GM21447 (cell line): ENCODE data around the gene TSPO.

Experiments
- ATAC-seq: cut with Tn5 transposase; IDR thresholded peaks from one replicate; pipeline ENCODE4 v1.9.1; 2021; ENCODE audit not compliant: unreplicated experiment

TSPO gene

GRCh38 chr22:43157874-43158546 lies 6.7 kb downstream of the TSPO start:
- ATAC-seq, result no peak

- ATAC-seq, result no peak
These were observed 7.6 kb downstream of the TSPO start for GRCh38 chr22:43158778-43159483.

- no peak for ATAC-seq
These were observed 8.3 kb downstream of the TSPO start for GRCh38 chr22:43159484-43160178.

GRCh38 chr22:43160497-43161126 lies 9.3 kb downstream of the TSPO start:
- no peak for ATAC-seq

GRCh38 chr22:43162412-43163150 lies 11.2 kb downstream of the TSPO start:
- no peak for ATAC-seq

- no peak for ATAC-seq
These were observed 12.0 kb downstream of the TSPO start for GRCh38 chr22:43163241-43163795.

- no peak for ATAC-seq
These were observed 13.3 kb downstream of the TSPO start for GRCh38 chr22:43164636-43165035.

GRCh38 chr22:43166132-43166930 lies 15.0 kb downstream of the TSPO start:
- no peak for ATAC-seq

- no peak for ATAC-seq
These were observed 15.7 kb downstream of the TSPO start for GRCh38 chr22:43167001-43167589.

- no peak for ATAC-seq
These were observed 17.3 kb downstream of the TSPO start for GRCh38 chr22:43168471-43169309.

GRCh38 chr22:43169310-43170130 lies 18.2 kb downstream of the TSPO start:
- ATAC-seq, result no peak

GRCh38 chr22:43170131-43170480 lies 18.7 kb downstream of the TSPO start:
- no peak for ATAC-seq

- ATAC-seq, result no peak
These were observed 19.7 kb downstream of the TSPO start for GRCh38 chr22:43171019-43171491.

GRCh38 chr22:43171607-43172006 lies 20.2 kb downstream of the TSPO start:
- ATAC-seq, result no peak

- ATAC-seq, result no peak
These were observed 20.8 kb downstream of the TSPO start for GRCh38 chr22:43172191-43172590.

- ATAC-seq, result no peak
These were observed 22.2 kb downstream of the TSPO start for GRCh38 chr22:43173566-43173965.

- no peak for ATAC-seq
These were observed 22.8 kb downstream of the TSPO start for GRCh38 chr22:43173976-43174720.
